ENCODE results near the gene DNAJA2. TPM values are rescaled to one million over a fixed set of nuclear protein-coding genes. Genes with fewer than 3 reads are reported as not detected.

The DNAJA2 gene
- total RNA-seq, 3 donors from 2014 or later (not counting 1 experiment from before 2014, with no cell fraction given) = 71.8 to 83.2 (median 74.5) TPM

GRCh38 chr16:46982335-46982734, 8.9 kb upstream of the DNAJA2 start:
- H3K9me3 ChIP-seq (ENCODE audit: control insufficient read depth, insufficient read depth, low read length) = no peaks in the 10 kb centered on the region
- H3K36me3 ChIP-seq (ENCODE audit: control insufficient read depth, insufficient read depth, low read length) = no peaks in the 10 kb centered on the region
- TF ChIP-seq CTCF (IDR thresholded peaks at IDR 0.05) = no peak
- 91% methylated on average over 4 of the region's 4 CpGs for WGBS (ENCODE audit: insufficient coverage)
- H3K4me3 ChIP-seq (ENCODE audit: low read length) = no peak overlapping the region
- DNase-seq = no peak
- no peaks in the 10 kb centered on the region for H3K27me3 ChIP-seq (ENCODE audit: control insufficient read depth, insufficient read depth, low read length)
- no peaks in the 10 kb centered on the region for H3K4me1 Mint-ChIP-seq
- intact Hi-C loops (cut with micrococcal nuclease) = no loop called here
- H3K27ac ChIP-seq (ENCODE audit: low read length) = no peak overlapping the region
- H3K4me1 ChIP-seq (ENCODE audit: control insufficient read depth, insufficient read depth, low read length) = no peaks in the 10 kb centered on the region
- ATAC-seq = no peak
- no peaks in the 10 kb centered on the region for H3K27me3 Mint-ChIP-seq (ENCODE audit: low read depth in 2 of 2)
- H3K9me3 Mint-ChIP-seq = no peaks in the 10 kb centered on the region
- H3K4me3 Mint-ChIP-seq = no peak overlapping the region
- no peak overlapping the region for H3K27ac Mint-ChIP-seq
- H3K36me3 Mint-ChIP-seq = no peaks in the 10 kb centered on the region

DNA sequence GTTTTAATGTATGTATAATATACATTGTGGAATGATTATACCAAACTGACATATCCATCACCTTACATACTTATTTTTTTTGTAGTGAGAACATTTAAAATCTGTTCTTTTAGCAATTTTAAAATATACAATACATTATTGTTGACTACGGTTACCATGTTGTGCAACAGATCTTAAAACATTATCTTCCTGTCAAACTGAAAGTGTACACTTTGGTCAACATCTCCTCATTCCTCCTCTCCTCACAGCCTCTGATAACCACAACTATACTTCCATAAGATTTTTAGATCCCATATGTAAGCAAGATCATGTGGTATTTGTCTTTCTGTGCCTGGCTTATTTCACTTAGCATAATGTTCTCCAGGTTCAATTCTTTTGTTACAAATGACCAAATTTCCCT, 7.5 kb upstream of the DNAJA2 start:
- no peak overlapping the region for H3K27ac Mint-ChIP-seq
- H3K27me3 Mint-ChIP-seq (ENCODE audit: low read depth in 2 of 2) = no peaks in the 10 kb centered on the region
- H3K4me1 Mint-ChIP-seq = no peaks in the 10 kb centered on the region
- H3K9me3 ChIP-seq (ENCODE audit: control insufficient read depth, insufficient read depth, low read length) = no peaks in the 10 kb centered on the region
- WGBS (ENCODE audit: insufficient coverage) = 89% methylated on average over 1 of the region's 1 CpG
- H3K4me3 ChIP-seq (ENCODE audit: low read length) = no peak overlapping the region
- no peaks in the 10 kb centered on the region for H3K36me3 Mint-ChIP-seq
- no peak for DNase-seq
- no peaks in the 10 kb centered on the region for H3K36me3 ChIP-seq (ENCODE audit: control insufficient read depth, insufficient read depth, low read length)
- no peak for ATAC-seq
- no peak for TF ChIP-seq CTCF (IDR thresholded peaks at IDR 0.05)
- H3K27me3 ChIP-seq (ENCODE audit: control insufficient read depth, insufficient read depth, low read length) = no peaks in the 10 kb centered on the region
- H3K4me1 ChIP-seq (ENCODE audit: control insufficient read depth, insufficient read depth, low read length) = no peaks in the 10 kb centered on the region
- intact Hi-C loops (cut with micrococcal nuclease) = no loop called here
- no peaks in the 10 kb centered on the region for H3K9me3 Mint-ChIP-seq
- H3K27ac ChIP-seq (ENCODE audit: low read length) = no peak overlapping the region
- H3K4me3 Mint-ChIP-seq = no peak overlapping the region

GRCh38 chr16:46976550-46976949, 3.1 kb upstream of the DNAJA2 start:
- H3K4me3 ChIP-seq (ENCODE audit: low read length) = no peak overlapping the region
- Mint-ChIP-seq H3K9me3 (no peaks in the 10 kb centered on the region), H3K4me3 (no peak overlapping the region), H3K27me3 (ENCODE audit: low read depth in 2 of 2) (no peaks in the 10 kb centered on the region), H3K36me3 (no peaks in the 10 kb centered on the region), H3K4me1 (peaks cover 21 to 26% of the 10 kb centered on the region in 2 donors), H3K27ac (no peak overlapping the region)
- intact Hi-C loops (cut with micrococcal nuclease) = no loop called here
- H3K36me3 ChIP-seq (ENCODE audit: control insufficient read depth, insufficient read depth, low read length) = no peaks in the 10 kb centered on the region
- no peaks in the 10 kb centered on the region for H3K9me3 ChIP-seq (ENCODE audit: control insufficient read depth, insufficient read depth, low read length)
- H3K27me3 ChIP-seq (ENCODE audit: control insufficient read depth, insufficient read depth, low read length) = no peaks in the 10 kb centered on the region
- TF ChIP-seq CTCF (IDR thresholded peaks at IDR 0.05) = no peak
- 87% methylated on average over 4 of the region's 4 CpGs for WGBS (ENCODE audit: insufficient coverage)
- ATAC-seq (no peak), DNase-seq (peak in 1 of 2 donors; percentile 9)
- peaks cover 18% of the 10 kb centered on the region for H3K4me1 ChIP-seq (ENCODE audit: control insufficient read depth, insufficient read depth, low read length)
- H3K27ac ChIP-seq (ENCODE audit: low read length) = no peak overlapping the region

GRCh38 chr16:46975908-46976470, 2.5 kb upstream of the DNAJA2 start:
- TF ChIP-seq CTCF (IDR thresholded peaks at IDR 0.05) = no peak
- ATAC-seq (no peak), DNase-seq (no peak)
- H3K27me3 Mint-ChIP-seq (ENCODE audit: low read depth in 2 of 2) = no peaks in the 10 kb centered on the region
- H3K4me3 Mint-ChIP-seq = peak overlapping the region; percentile 30
- Histone ChIP-seq H3K4me3 (ENCODE audit: low read length) (no peak overlapping the region), H3K9me3 (ENCODE audit: control insufficient read depth, insufficient read depth, low read length) (no peaks in the 10 kb centered on the region), H3K4me1 (ENCODE audit: control insufficient read depth, insufficient read depth, low read length) (peaks cover 18% of the 10 kb centered on the region), H3K27me3 (ENCODE audit: control insufficient read depth, insufficient read depth, low read length) (no peaks in the 10 kb centered on the region), H3K27ac (ENCODE audit: low read length) (no peak overlapping the region), H3K36me3 (ENCODE audit: control insufficient read depth, insufficient read depth, low read length) (peaks cover 4% of the 10 kb centered on the region)
- H3K9me3 Mint-ChIP-seq = no peaks in the 10 kb centered on the region
- intact Hi-C loops (cut with micrococcal nuclease) = no loop called here
- H3K36me3 Mint-ChIP-seq = peaks cover 4% of the 10 kb centered on the region
- peaks cover 26 to 32% of the 10 kb centered on the region in 2 donors for H3K4me1 Mint-ChIP-seq
- WGBS (ENCODE audit: insufficient coverage) = 91% methylated on average over 4 of the region's 4 CpGs
- H3K27ac Mint-ChIP-seq = peak overlapping the region in 1 of 2 donors; percentile 8

Data from natural killer cell (primary cell).